ENCODE data around the gene ATP8B2.
A peak's percentile ranks its signal among the peaks of the same experiment; 100 is the strongest.

The ATP8B2 gene

DNA sequence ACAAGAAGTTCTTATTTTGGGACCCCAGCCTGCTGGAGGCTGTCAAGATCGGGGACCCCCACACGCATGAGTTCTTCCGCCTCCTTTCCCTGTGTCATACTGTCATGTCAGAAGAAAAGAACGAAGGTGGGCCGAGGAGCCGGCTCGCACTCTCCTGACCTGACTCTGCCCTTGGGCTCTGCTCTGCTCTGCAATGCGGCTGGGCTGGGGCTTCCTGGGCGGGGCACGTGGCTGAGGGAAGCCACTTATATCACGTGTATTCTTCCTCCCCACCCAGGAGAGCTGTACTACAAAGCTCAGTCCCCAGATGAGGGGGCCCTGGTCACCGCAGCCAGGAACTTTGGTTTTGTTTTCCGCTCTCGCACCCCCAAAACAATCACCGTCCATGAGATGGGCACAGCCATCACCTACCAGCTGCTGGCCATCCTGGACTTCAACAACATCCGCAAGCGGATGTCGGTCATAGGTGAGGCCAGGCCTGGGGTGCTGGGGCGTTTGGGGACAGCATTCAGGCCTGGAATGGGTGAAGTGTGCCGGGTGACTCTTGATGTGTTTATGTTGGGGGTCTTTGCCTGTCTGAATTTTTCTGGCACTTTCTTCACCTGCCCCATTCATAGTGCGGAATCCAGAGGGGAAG lies 17.6 kb downstream of the ATP8B2 start:
- Histone ChIP-seq H3K4me3 (ENCODE audit: low read depth, low read length) (no peak overlapping the region), H3K27ac (ENCODE audit: extremely low read depth, low read depth, low read length) (no peak overlapping the region), H3K9me3 (ENCODE audit: control insufficient read depth, insufficient read depth, low read depth, low read length) (no peaks in the 10 kb centered on the region), H3K36me3 (ENCODE audit: control insufficient read depth in 2 of 2, insufficient read depth in 1 of 2, low read length in 2 of 2) (peaks cover 10 to 96% of the 10 kb centered on the region in 2 experiments; a peak in 2 of 3 replicates), H3K4me1 (ENCODE audit: control insufficient read depth, insufficient read depth, low read length) (no peaks in the 10 kb centered on the region)
- POLR2A ChIA-PET, result interaction anchor here (1.1 kb wide), 1 partner anchor 9 kb away, joined by 4 read pairs; no protein-coding TSS in a partner anchor
- CTCF ChIA-PET, result interaction anchor here (1.3 to 5.1 kb wide), 3 partner anchors 8 to 204 kb away, joined by 4 to 43 read pairs (median 5); no protein-coding TSS in a partner anchor
- TF ChIP-seq, protein P1, sequence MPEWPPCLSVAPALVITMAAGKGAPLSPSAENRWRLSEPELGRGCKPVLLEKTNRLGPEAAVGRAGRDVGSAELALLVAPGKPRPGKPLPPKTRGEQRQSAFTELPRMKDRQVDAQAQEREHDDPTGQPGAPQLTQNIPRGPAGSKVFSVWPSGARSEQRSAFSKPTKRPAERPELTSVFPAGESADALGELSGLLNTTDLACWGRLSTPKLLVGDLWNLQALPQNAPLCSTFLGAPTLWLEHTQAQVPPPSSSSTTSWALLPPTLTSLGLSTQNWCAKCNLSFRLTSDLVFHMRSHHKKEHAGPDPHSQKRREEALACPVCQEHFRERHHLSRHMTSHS (tag by site-specific recombination; IDR thresholded peaks at IDR 0.05), result no peak
- TF ChIP-seq TRIM28 (IDR thresholded peaks at IDR 0.05; ENCODE audit: borderline replicate concordance, low read length), result no peak
- no peak for TF ChIP-seq ZNF266 (tag by site-specific recombination; IDR thresholded peaks at IDR 0.05; ENCODE audit: low read depth)
- TF ChIP-seq ZNF777 (tag by site-specific recombination; IDR thresholded peaks at IDR 0.05; ENCODE audit: borderline replicate concordance), result no peak
- no peak for TF ChIP-seq ZBTB8A (tag by site-specific recombination; IDR thresholded peaks at IDR 0.05)
- no peak for TF ChIP-seq ZNF148 (tag by site-specific recombination; IDR thresholded peaks at IDR 0.05; ENCODE audit: borderline replicate concordance)
- TF ChIP-seq ZNF843 (tag by site-specific recombination; IDR thresholded peaks at IDR 0.05), result no peak
- TF ChIP-seq ZNF549 (tag by site-specific recombination; IDR thresholded peaks at IDR 0.05), result no peak
- no peak for TF ChIP-seq ZNF341 (tag by site-specific recombination; IDR thresholded peaks at IDR 0.05; ENCODE audit: low read depth)
- TF ChIP-seq ZNF366 (tag by site-specific recombination; conservative IDR thresholded peaks at IDR 0.05), result no peak
- no peak for TF ChIP-seq ZNF600 (tag by site-specific recombination; IDR thresholded peaks at IDR 0.05)
- no peak for TF ChIP-seq ZNF426 (tag by site-specific recombination; IDR thresholded peaks at IDR 0.05)
- no peak for TF ChIP-seq ZNF473 (tag by site-specific recombination; IDR thresholded peaks at IDR 0.05)
- TF ChIP-seq, protein P2, sequence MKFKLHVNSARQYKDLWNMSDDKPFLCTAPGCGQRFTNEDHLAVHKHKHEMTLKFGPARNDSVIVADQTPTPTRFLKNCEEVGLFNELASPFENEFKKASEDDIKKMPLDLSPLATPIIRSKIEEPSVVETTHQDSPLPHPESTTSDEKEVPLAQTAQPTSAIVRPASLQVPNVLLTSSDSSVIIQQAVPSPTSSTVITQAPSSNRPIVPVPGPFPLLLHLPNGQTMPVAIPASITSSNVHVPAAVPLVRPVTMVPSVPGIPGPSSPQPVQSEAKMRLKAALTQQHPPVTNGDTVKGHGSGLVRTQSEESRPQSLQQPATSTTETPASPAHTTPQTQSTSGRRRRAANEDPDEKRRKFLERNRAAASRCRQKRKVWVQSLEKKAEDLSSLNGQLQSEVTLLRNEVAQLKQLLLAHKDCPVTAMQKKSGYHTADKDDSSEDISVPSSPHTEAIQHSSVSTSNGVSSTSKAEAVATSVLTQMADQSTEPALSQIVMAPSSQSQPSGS (tag by site-specific recombination; IDR thresholded peaks at IDR 0.05; ENCODE audit: low read depth), result no peak
- no peak for TF ChIP-seq YY1 (tag by site-specific recombination; IDR thresholded peaks at IDR 0.05)
- TF ChIP-seq KLF8 (tag by site-specific recombination; IDR thresholded peaks at IDR 0.05), result no peak
- TF ChIP-seq ZNF404 (tag by site-specific recombination; IDR thresholded peaks at IDR 0.05), result no peak

- Histone ChIP-seq H3K36me3 (ENCODE audit: control insufficient read depth in 2 of 2, insufficient read depth in 1 of 2, low read length in 2 of 2) (peaks cover 7 to 93% of the 10 kb centered on the region in 2 experiments; a peak in 2 of 3 replicates), H3K4me1 (ENCODE audit: control insufficient read depth, insufficient read depth, low read length) (no peaks in the 10 kb centered on the region), H3K9me3 (ENCODE audit: control insufficient read depth, insufficient read depth, low read depth, low read length) (no peaks in the 10 kb centered on the region), H3K4me3 (ENCODE audit: low read depth, low read length) (no peak overlapping the region), H3K27ac (ENCODE audit: extremely low read depth, low read depth, low read length) (no peak overlapping the region)
- POLR2A ChIA-PET, result no interaction called here
- CTCF ChIA-PET, result interaction anchor here (0.6 to 5.1 kb wide), 14 partner anchors 10 to 193 kb away, joined by 3 to 43 read pairs (median 3); partner anchors contain the start of genes ATP8B2 and HAX1
- TF ChIP-seq EGR2 (tag by site-specific recombination; IDR thresholded peaks at IDR 0.05; ENCODE audit: low read depth) (peak; percentile 64), ZNF658 (tag by site-specific recombination; IDR thresholded peaks at IDR 0.05) (no peak), ZNF324 (tag by site-specific recombination; IDR thresholded peaks at IDR 0.05) (no peak), ZNF654 (tag by site-specific recombination; IDR thresholded peaks at IDR 0.05; ENCODE audit: low read depth) (peak; percentile 37), ZNF473 (tag by site-specific recombination; IDR thresholded peaks at IDR 0.05) (no peak), ZNF529 (tag by site-specific recombination; IDR thresholded peaks at IDR 0.05; ENCODE audit: insufficient replicate concordance) (no peak), ZNF501 (tag by site-specific recombination; IDR thresholded peaks at IDR 0.05) (no peak), ZNF544 (tag by site-specific recombination; IDR thresholded peaks at IDR 0.05) (no peak), ZBTB10 (tag by site-specific recombination; IDR thresholded peaks at IDR 0.05) (no peak), HOXA7 (CRISPR knock-in tag; IDR thresholded peaks at IDR 0.05; ENCODE audit: borderline replicate concordance) (no peak), ZNF600 (tag by site-specific recombination; IDR thresholded peaks at IDR 0.05) (no peak), ZFP41 (tag by site-specific recombination; IDR thresholded peaks at IDR 0.05; ENCODE audit: borderline replicate concordance) (no peak)
Observed at GRCh38 chr1:154344977-154345837, 19.9 kb downstream of the ATP8B2 start.

All from HEK293 (cell line).